Mesenchymal stem cell (in vitro differentiated cells and primary cell): ENCODE measurements around the gene MASTL. TPM values are rescaled to one million over a fixed set of nuclear protein-coding genes. Genes with fewer than 3 reads are reported as not detected.

Experiments
- DNase-seq: peaks from one replicate; pipeline ENCODE4 v3.0.0-alpha.2; 2013
- H2AFZ ChIP-seq: one replicate; pipeline ENCODE4 v1.6.1; 2013; ENCODE audit warnings: low read depth, mild to moderate bottlenecking, control low read depth, inconsistent platforms, low read length, moderate library complexity
- H2AK5ac ChIP-seq: 2 replicates; pipeline ENCODE4 v1.6.1; 2013; ENCODE audit warnings: low read length, moderate library complexity, mild to moderate bottlenecking, inconsistent platforms; ENCODE audit not compliant: severe bottlenecking
- H2BK120ac ChIP-seq: one replicate; pipeline ENCODE4 v1.6.1; 2013; ENCODE audit warnings: low read depth, mild to moderate bottlenecking, inconsistent platforms, low read length, moderate library complexity
- H2BK12ac ChIP-seq, 2 experiments: one replicate each; pipeline ENCODE4 v1.6.1; 2013; ENCODE audit warnings: inconsistent platforms in 2 of 2, low read length in 2 of 2, mild to moderate bottlenecking in 2 of 2, moderate library complexity in 2 of 2, control low read depth in 1 of 2
- H2BK15ac ChIP-seq: one replicate; pipeline ENCODE4 v1.6.1; 2013; ENCODE audit warnings: mild to moderate bottlenecking, low read depth, inconsistent platforms; ENCODE audit not compliant: poor library complexity, severe bottlenecking
- H2BK5ac ChIP-seq: 2 replicates; pipeline ENCODE4 v1.6.1; 2013; ENCODE audit warnings: low read depth, mild to moderate bottlenecking, low read length, control low read depth, inconsistent platforms; ENCODE audit not compliant: poor library complexity, severe bottlenecking
- H3K14ac ChIP-seq, 2 experiments: one replicate each; pipeline ENCODE4 v1.6.1; 2013; ENCODE audit warnings: inconsistent platforms in 2 of 2, low read length in 2 of 2, control low read depth in 1 of 2, mild to moderate bottlenecking in 1 of 2, moderate library complexity in 1 of 2
- H3K18ac ChIP-seq, 2 experiments: one replicate each; pipeline ENCODE4 v1.6.1; 2013; ENCODE audit warnings: inconsistent platforms in 2 of 2, low read length in 2 of 2, control low read depth in 1 of 2, low read depth in 1 of 2, mild to moderate bottlenecking in 1 of 2
- H3K23ac ChIP-seq, 2 experiments: one replicate each; pipeline ENCODE4 v1.6.1; 2013; ENCODE audit warnings: inconsistent platforms in 2 of 2, low read length in 2 of 2, mild to moderate bottlenecking in 2 of 2, moderate library complexity in 2 of 2, control low read depth in 1 of 2
- H3K27ac ChIP-seq: 2 replicates; pipeline ENCODE4 v1.5.1; 2013; ENCODE audit warnings: mild to moderate bottlenecking, moderate library complexity, low read length, control low read depth, inconsistent platforms; ENCODE audit not compliant: poor library complexity, severe bottlenecking
- H3K27me3 ChIP-seq, 2 experiments: 2 replicates each; pipeline versions ENCODE4 v1.6.1 to v1.7.0; 2013; ENCODE audit warnings: low read length in 2 of 2, mild to moderate bottlenecking in 2 of 2, moderate library complexity in 2 of 2, control low read depth in 1 of 2, inconsistent platforms in 1 of 2; ENCODE audit not compliant: control insufficient read depth in 1 of 2, insufficient read depth in 1 of 2
- H3K36me3 ChIP-seq, 2 experiments: 2 replicates each; pipeline versions ENCODE4 v1.6.1 to v1.7.0; 2013; ENCODE audit warnings: low read length in 2 of 2, control low read depth in 1 of 2, inconsistent platforms in 1 of 2, low read depth in 1 of 2, mild to moderate bottlenecking in 1 of 2; ENCODE audit not compliant: insufficient read depth in 2 of 2, control insufficient read depth in 1 of 2
- H3K4ac ChIP-seq, 2 experiments: one replicate each; pipeline ENCODE4 v1.6.1; 2013; ENCODE audit warnings: inconsistent platforms in 2 of 2, low read length in 2 of 2, mild to moderate bottlenecking in 2 of 2, moderate library complexity in 2 of 2, control low read depth in 1 of 2, low read depth in 1 of 2
- H3K4me1 ChIP-seq: 2 replicates; pipeline ENCODE4 v1.6.1; 2013; ENCODE audit warnings: low read depth, low read length, control low read depth; ENCODE audit not compliant: control insufficient read depth, insufficient read depth
- H3K4me2 ChIP-seq: 2 replicates; pipeline ENCODE4 v1.6.1; 2013; ENCODE audit warnings: low read length, mild to moderate bottlenecking, inconsistent platforms; ENCODE audit not compliant: poor library complexity, severe bottlenecking
- H3K4me3 ChIP-seq, 2 experiments: 2 replicates each; pipeline versions ENCODE4 v1.5.1 to v1.7.0; 2013; ENCODE audit warnings: low read length in 2 of 2, mild to moderate bottlenecking in 2 of 2, control low read depth in 1 of 2, low read depth in 1 of 2; ENCODE audit not compliant: insufficient read depth in 1 of 2
- H3K79me1 ChIP-seq: replicated peaks from 2 replicates; pipeline ENCODE4 v1.6.1; 2013; ENCODE audit warnings: mild to moderate bottlenecking, control low read depth, low read length, inconsistent platforms; ENCODE audit not compliant: poor library complexity, severe bottlenecking
- H3K9ac ChIP-seq: 2 replicates; pipeline ENCODE4 v1.7.0; 2013; ENCODE audit warnings: mild to moderate bottlenecking, low read length, moderate library complexity
- H3K9me3 ChIP-seq: 2 replicates; pipeline ENCODE4 v1.7.0; 2013; ENCODE audit warnings: mild to moderate bottlenecking, low read length; ENCODE audit not compliant: control insufficient read depth
- H4K8ac ChIP-seq: one replicate; pipeline ENCODE4 v1.6.1; 2013; ENCODE audit warnings: inconsistent platforms, mild to moderate bottlenecking, low read length, moderate library complexity
- H4K91ac ChIP-seq: one replicate; pipeline ENCODE4 v1.6.1; 2013; ENCODE audit warnings: mild to moderate bottlenecking, low read length, inconsistent platforms
- WGBS: methylation state at CpG from one replicate; pipeline ENCODE4 v1.1.7; 2013; ENCODE audit warnings: mixed read lengths; 5-methylcytosine and 5-hydroxymethylcytosine counted together
- polyA plus RNA-seq, 2 experiments: library from polyadenylated mRNA; stranded (reverse); fragments of 200-250 nt; gene quantifications; one replicate each; pipeline ENCODE4 v1.2.3, GENCODE V29; 2013

MASTL gene
- polyA plus RNA-seq (2013, experiment 1 of 2): 8.0 TPM
- polyA plus RNA-seq (2013, experiment 2 of 2): 8.1 TPM

DNA sequence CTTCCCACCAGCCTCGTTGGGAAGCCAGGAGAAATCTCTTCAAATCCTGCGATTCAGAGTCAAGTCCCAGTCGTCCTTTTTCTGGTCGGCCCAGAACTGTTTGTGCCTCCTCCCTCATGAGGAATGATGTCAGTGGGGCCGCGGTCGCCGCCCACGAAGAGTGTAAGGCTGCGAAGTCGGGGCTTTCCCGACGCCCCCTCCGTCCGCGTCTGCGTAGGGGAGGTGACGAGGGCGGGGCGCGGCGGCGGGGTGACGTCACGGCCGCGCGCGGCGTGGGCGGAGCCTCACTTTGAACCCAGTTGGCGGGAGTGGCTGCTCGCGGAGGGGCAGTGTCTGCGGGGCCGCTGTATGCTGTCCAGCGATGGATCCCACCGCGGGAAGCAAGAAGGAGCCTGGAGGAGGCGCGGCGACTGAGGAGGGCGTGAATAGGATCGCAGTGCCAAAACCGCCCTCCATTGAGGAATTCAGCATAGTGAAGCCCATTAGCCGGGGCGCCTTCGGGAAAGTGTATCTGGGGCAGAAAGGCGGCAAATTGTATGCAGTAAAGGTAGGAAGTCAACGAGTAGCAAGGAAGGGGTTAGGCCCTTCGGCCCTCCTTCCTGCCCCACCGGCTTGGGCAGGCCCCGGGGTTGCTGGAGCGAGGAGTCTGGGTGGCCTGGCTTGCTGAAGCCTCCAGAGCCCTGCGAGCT lies at the start of gene MASTL:
TSS of gene MASTL (plus strand) at position 287 of the 689 bp plus-strand sequence. CDS start at position 362, 75 bp downstream.
- peak within 1 kb of the TSS in 1 of 2 experiments; percentile 79 for H3K14ac ChIP-seq
- under 1% methylated on average over 55 of the region's 55 CpGs for WGBS
- DNase-seq: peak; percentile 97
- H3K27ac ChIP-seq: peak within 1 kb of the TSS; percentile 86
- peak within 1 kb of the TSS; percentile 71 to 84 for H3K4ac ChIP-seq
- peak within 1 kb of the TSS; percentile 59 for H2AFZ ChIP-seq
- peak within 1 kb of the TSS; percentile 10 for H2BK5ac ChIP-seq
- peak within 1 kb of the TSS; percentile 81 to 91 for H3K4me3 ChIP-seq
- H3K4me1 ChIP-seq: peaks cover 2% of the 10 kb centered on the region
- peak within 1 kb of the TSS; percentile 55 for H4K91ac ChIP-seq
- H2BK12ac ChIP-seq: peak within 1 kb of the TSS; percentile 2 to 34
- H3K79me1 ChIP-seq: peaks cover 10% of the 10 kb centered on the region
- no peak within 1 kb of the TSS for H2AK5ac ChIP-seq
- peak within 1 kb of the TSS; percentile 71 to 93 for H3K18ac ChIP-seq
- peak within 1 kb of the TSS; percentile 97 for H4K8ac ChIP-seq
- no peaks in the 10 kb centered on the region for H3K9me3 ChIP-seq
- H3K4me2 ChIP-seq: peak within 1 kb of the TSS; percentile 99
- peak within 1 kb of the TSS; percentile 29 for H2BK15ac ChIP-seq
- peaks cover 4 to 18% of the 10 kb centered on the region in 2 experiments for H3K36me3 ChIP-seq
- no peaks in the 10 kb centered on the region for H3K27me3 ChIP-seq
- no peak within 1 kb of the TSS for H2BK120ac ChIP-seq
- peak within 1 kb of the TSS; percentile 99 for H3K9ac ChIP-seq
- H3K23ac ChIP-seq: peak within 1 kb of the TSS in 1 of 2 experiments; percentile 9

DNA sequence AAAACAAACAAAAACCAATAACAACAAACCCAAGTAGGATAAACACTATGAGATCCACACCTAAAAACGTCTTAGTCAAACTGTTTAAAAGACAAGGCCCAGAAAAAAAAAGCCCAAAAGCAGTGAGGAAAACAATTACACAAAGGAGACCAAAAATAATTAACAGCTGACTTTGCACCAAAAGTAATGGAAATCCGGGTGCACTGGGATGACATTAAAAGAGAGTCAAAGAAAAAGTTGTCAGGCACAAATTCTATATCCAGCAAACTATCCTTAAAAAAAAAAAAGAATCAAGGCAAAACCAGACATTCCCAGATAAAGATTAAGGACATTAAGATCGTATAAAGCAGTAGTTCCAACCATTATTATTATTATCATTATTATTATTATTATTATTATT lies 47.0 kb upstream of the MASTL start:
- 100% methylated on average over 2 of the region's 3 CpGs for WGBS
- Histone ChIP-seq H3K14ac (no peak overlapping the region), H3K9me3 (peaks cover 5% of the 10 kb centered on the region), H2BK12ac (no peak overlapping the region), H2BK120ac (no peak overlapping the region), H2AFZ (no peak overlapping the region), H3K4me3 (no peak overlapping the region), H4K91ac (no peak overlapping the region), H3K36me3 (peaks cover 31 to 61% of the 10 kb centered on the region in 2 experiments), H3K9ac (no peak overlapping the region), H3K27ac (no peak overlapping the region), H4K8ac (no peak overlapping the region), H3K4ac (no peak overlapping the region), H3K18ac (no peak overlapping the region), H2AK5ac (no peak overlapping the region), H3K4me1 (no peaks in the 10 kb centered on the region), H2BK15ac (no peak overlapping the region), H3K4me2 (no peak overlapping the region), H3K79me1 (peaks cover 4% of the 10 kb centered on the region), H2BK5ac (no peak overlapping the region), H3K23ac (no peak overlapping the region), H3K27me3 (no peaks in the 10 kb centered on the region)
- DNase-seq: no peak

DNA sequence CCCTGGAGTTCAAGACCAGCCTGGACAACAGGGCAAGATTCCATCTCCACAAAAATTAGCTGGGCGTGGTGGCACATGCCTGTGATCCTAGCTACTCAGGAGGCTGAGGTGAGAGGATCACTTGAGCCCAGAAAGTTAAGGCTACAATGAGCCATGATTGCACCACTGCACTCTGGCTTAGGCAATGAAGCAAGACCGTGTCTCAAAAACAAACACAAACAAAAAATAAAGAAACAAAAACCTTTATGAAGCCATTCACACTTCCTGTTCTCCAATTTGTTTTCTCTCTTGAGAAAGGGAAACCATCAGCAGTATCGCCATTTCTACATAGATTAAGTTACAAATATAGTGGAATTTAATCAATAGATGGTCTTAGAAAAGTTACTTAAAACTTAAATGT lies 20.8 kb upstream of the MASTL start:
- Histone ChIP-seq H3K4me1 (no peaks in the 10 kb centered on the region), H4K8ac (no peak overlapping the region), H3K79me1 (peaks cover 10% of the 10 kb centered on the region), H3K9me3 (no peaks in the 10 kb centered on the region), H2BK12ac (no peak overlapping the region), H3K23ac (no peak overlapping the region), H2BK5ac (no peak overlapping the region), H3K36me3 (peaks cover 14 to 91% of the 10 kb centered on the region in 2 experiments), H2AFZ (no peak overlapping the region), H2BK15ac (no peak overlapping the region), H3K9ac (no peak overlapping the region), H3K27me3 (no peaks in the 10 kb centered on the region), H3K27ac (no peak overlapping the region), H3K4ac (no peak overlapping the region), H3K18ac (no peak overlapping the region), H3K4me2 (no peak overlapping the region), H2AK5ac (no peak overlapping the region), H2BK120ac (no peak overlapping the region), H3K4me3 (no peak overlapping the region), H3K14ac (no peak overlapping the region), H4K91ac (no peak overlapping the region)
- no peak for DNase-seq
- 100% methylated on average over 2 of the region's 3 CpGs for WGBS

DNA sequence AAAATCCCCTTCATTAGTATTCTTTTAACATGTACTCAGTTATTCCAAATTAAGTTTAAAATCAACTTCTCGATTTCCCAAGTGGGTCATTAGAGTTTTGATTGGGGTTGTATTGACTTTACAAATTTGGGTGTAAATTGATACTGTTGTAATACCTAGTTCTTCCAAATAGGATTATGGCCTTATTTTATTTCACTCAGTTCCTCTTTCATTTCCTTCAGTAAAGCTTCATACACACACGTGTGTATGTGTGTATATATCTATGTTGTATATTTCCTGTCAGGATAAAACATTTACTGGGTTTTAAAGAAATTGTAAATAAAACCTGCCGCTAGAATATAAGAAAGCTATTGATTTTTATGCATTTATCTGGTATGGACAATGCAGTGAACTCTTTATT lies 16.9 kb upstream of the MASTL start:
- Histone ChIP-seq H3K4me3 (no peak overlapping the region), H3K4ac (no peak overlapping the region), H3K4me2 (no peak overlapping the region), H3K4me1 (no peaks in the 10 kb centered on the region), H3K9me3 (no peaks in the 10 kb centered on the region), H2BK5ac (no peak overlapping the region), H3K14ac (no peak overlapping the region), H2BK120ac (no peak overlapping the region), H2BK15ac (no peak overlapping the region), H3K27me3 (no peaks in the 10 kb centered on the region), H4K8ac (no peak overlapping the region), H2AFZ (no peak overlapping the region), H3K27ac (no peak overlapping the region), H3K23ac (no peak overlapping the region), H3K9ac (no peak overlapping the region), H2AK5ac (no peak overlapping the region), H2BK12ac (no peak overlapping the region), H3K18ac (no peak overlapping the region), H3K36me3 (peaks cover 16 to 88% of the 10 kb centered on the region in 2 experiments), H4K91ac (no peak overlapping the region), H3K79me1 (peaks cover 13% of the 10 kb centered on the region)
- no peak for DNase-seq
- WGBS: no CpG with 5 or more reads among the region's 3 CpGs
